DND-41 (cell line): ENCODE measurements around the gene KIF25.

Source experiments
- ATAC-seq: fragments of 200-7000 bp; cut with Tn5 transposase; 3 replicates; pipeline ENCODE4 v1.9.1; 2021; ENCODE audit warnings: low read depth; ENCODE audit not compliant: insufficient read depth
- DNase-seq: peaks from one replicate; pipeline ENCODE4 v3.0.0-alpha.2; 2020
- H2AFZ ChIP-seq: 2 replicates; pipeline ENCODE4 v1.6.0; 2012; ENCODE audit warnings: low read depth, low read length
- H3K27ac ChIP-seq: 2 replicates; pipeline ENCODE4 v1.5.1; 2012; ENCODE audit warnings: low read length, inconsistent platforms
- H3K27me3 ChIP-seq: fragments of 200-600 bp; sonication (generic); 2 replicates; pipeline ENCODE4 v1.6.0; 2012; ENCODE audit warnings: low read length, mild to moderate bottlenecking, inconsistent platforms; ENCODE audit not compliant: insufficient read depth, poor library complexity
- H3K36me3 ChIP-seq: 2 replicates; pipeline ENCODE4 v1.5.1; 2012; ENCODE audit warnings: low read length, inconsistent platforms; ENCODE audit not compliant: insufficient read depth
- H3K4me1 ChIP-seq: 2 replicates; pipeline ENCODE4 v1.5.1; 2012; ENCODE audit warnings: mild to moderate bottlenecking, low read length; ENCODE audit not compliant: insufficient read depth
- H3K4me2 ChIP-seq: 2 replicates; pipeline ENCODE4 v1.6.0; 2012; ENCODE audit warnings: mild to moderate bottlenecking, moderate library complexity, low read length, inconsistent platforms; ENCODE audit not compliant: insufficient read depth
- H3K4me3 ChIP-seq, 2 experiments: fragments of 200-600 bp in 1 of 2; shearing (Covaris generic) in 1 of 2; 2 replicates each; pipeline ENCODE4 v1.5.1; 2012 to 2016; ENCODE audit warnings: inconsistent platforms in 2 of 2, low read length in 2 of 2, mild to moderate bottlenecking in 2 of 2, low read depth in 1 of 2, moderate library complexity in 1 of 2
- H3K79me2 ChIP-seq: 2 replicates; pipeline ENCODE4 v1.6.0; 2012; ENCODE audit warnings: low read length, inconsistent platforms; ENCODE audit not compliant: insufficient read depth
- H3K9ac ChIP-seq: 2 replicates; pipeline ENCODE4 v1.6.0; 2012; ENCODE audit warnings: low read depth, mild to moderate bottlenecking, inconsistent platforms, low read length, moderate library complexity
- H3K9me3 ChIP-seq: 2 replicates; pipeline ENCODE4 v1.5.1; 2012; ENCODE audit warnings: low read length, moderate library complexity, mild to moderate bottlenecking, inconsistent platforms; ENCODE audit not compliant: insufficient read depth, severe bottlenecking
- H4K20me1 ChIP-seq: 2 replicates; pipeline ENCODE4 v1.6.0; 2012; ENCODE audit warnings: low read length; ENCODE audit not compliant: insufficient read depth
- CTCF ChIP-seq: IDR thresholded peaks from 2 replicates; pipeline ENCODE4 v1.5.1; 2012; ENCODE audit warnings: borderline replicate concordance, low read length, moderate library complexity, mild to moderate bottlenecking; ENCODE audit not compliant: poor library complexity, severe bottlenecking; ENCODE audit errors: extremely low read depth
- EZH2 ChIP-seq: IDR thresholded peaks from 3 replicates; pipeline ENCODE4 v1.6.1; 2012; ENCODE audit warnings: borderline replicate concordance, low read depth, mild to moderate bottlenecking, moderate library complexity, low read length, inconsistent platforms; ENCODE audit not compliant: severe bottlenecking

The KIF25 gene

GRCh38 chr6:168038576-168039140 is 41.2 kb downstream of the KIF25 start:
- TF ChIP-seq CTCF (no peak), EZH2 (no peak)
- no peak overlapping the region for H3K9ac ChIP-seq

DNA sequence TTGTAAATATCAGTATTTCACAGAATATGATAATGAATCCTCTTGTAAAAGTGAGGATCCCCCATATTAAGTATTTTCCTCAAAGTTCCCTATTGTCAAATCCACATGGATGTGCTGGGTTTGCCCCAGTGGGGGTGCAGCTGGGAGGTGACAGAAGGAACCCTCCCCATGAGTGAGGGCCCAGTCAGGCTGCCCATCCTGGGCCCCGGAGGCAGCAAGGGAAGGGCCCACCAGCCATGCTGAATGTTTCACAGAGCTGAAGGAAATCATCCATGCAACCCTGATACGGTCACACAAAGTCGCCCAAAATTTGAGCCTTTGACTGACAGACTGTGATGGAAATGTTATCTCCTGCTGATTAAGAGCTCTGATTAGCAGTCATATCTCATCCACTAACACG is 41.8 kb downstream of the KIF25 start:
- H3K4me3 ChIP-seq: no peak overlapping the region
- no peaks in the 10 kb centered on the region for H3K36me3 ChIP-seq
- no peaks in the 10 kb centered on the region for H3K27me3 ChIP-seq
- ATAC-seq (no peak), DNase-seq (no peak)
- no peaks in the 10 kb centered on the region for H3K79me2 ChIP-seq
- H3K9me3 ChIP-seq: peaks cover 58% of the 10 kb centered on the region
- H3K4me2 ChIP-seq: no peak overlapping the region
- no peaks in the 10 kb centered on the region for H4K20me1 ChIP-seq
- no peaks in the 10 kb centered on the region for H3K4me1 ChIP-seq
- no peak overlapping the region for H3K27ac ChIP-seq
- no peak overlapping the region for H3K9ac ChIP-seq
- no peak overlapping the region for H2AFZ ChIP-seq
- no peak for TF ChIP-seq CTCF
- TF ChIP-seq EZH2: no peak

More at GRCh38 chr6:168038576-168039140, 41.2 kb downstream of the KIF25 start:
- peaks cover 55% of the 10 kb centered on the region for H3K9me3 ChIP-seq
- H3K4me2 ChIP-seq: no peak overlapping the region
- no peak overlapping the region for H3K27ac ChIP-seq
- H3K79me2 ChIP-seq: no peaks in the 10 kb centered on the region
- DNase-seq (no peak), ATAC-seq (no peak)
- no peaks in the 10 kb centered on the region for H4K20me1 ChIP-seq
- H3K4me1 ChIP-seq: no peaks in the 10 kb centered on the region
- H2AFZ ChIP-seq: no peak overlapping the region
- no peaks in the 10 kb centered on the region for H3K36me3 ChIP-seq
- no peaks in the 10 kb centered on the region for H3K27me3 ChIP-seq
- H3K4me3 ChIP-seq: no peak overlapping the region

DNA sequence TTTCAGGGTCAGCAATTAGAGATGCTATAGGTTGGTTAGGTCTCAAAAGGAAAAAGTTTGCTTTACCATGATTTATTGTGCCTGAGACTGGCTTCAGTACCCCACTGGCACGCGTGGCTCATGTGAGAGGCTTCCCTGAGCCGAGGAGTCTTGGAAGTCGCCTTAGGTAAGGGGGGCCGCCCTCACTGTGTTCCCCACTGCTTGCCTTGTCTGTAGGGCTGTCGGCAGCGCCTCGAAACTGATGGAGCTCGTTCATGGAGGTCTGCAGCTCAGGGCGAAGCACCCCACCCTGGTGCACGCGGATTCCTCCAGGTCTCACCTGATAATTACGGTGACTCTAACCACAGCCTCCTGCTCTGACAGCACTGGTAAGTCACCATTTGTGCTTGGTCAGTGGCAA is 42.4 kb downstream of the KIF25 start:
- H3K4me3 ChIP-seq: no peak overlapping the region

More for the DNA sequence above, 42.4 kb downstream of the KIF25 start:
- Histone ChIP-seq H4K20me1 (no peaks in the 10 kb centered on the region), H3K79me2 (no peaks in the 10 kb centered on the region), H3K9me3 (peaks cover 58% of the 10 kb centered on the region), H3K27me3 (no peaks in the 10 kb centered on the region), H2AFZ (no peak overlapping the region), H3K4me2 (no peak overlapping the region), H3K9ac (no peak overlapping the region), H3K4me1 (no peaks in the 10 kb centered on the region), H3K36me3 (no peaks in the 10 kb centered on the region), H3K27ac (no peak overlapping the region)
- peak; percentile 15 for DNase-seq
- TF ChIP-seq EZH2 (no peak), CTCF (no peak)
- no peak for ATAC-seq
